Naive thymus-derived CD4-positive, alpha-beta T cell (primary cell): Measurements from ENCODE around the gene ASB1. TPM values are rescaled to one million over a fixed set of nuclear protein-coding genes. Genes with fewer than 3 reads are reported as not detected.

Source experiments
- polyA plus RNA-seq, 2 donors: library from polyadenylated mRNA; unstranded; fragments of 300-500 nt; fragmentation: Illumina TruSeq; gene quantifications; one replicate each; pipeline ENCODE4 v1.2.3, GENCODE V29; 2021
- total RNA-seq, 6 experiments: library from RNA in 5 of 6; stranded (reverse) in 5 of 6; gene quantifications; 1 replicate in 5 of 6; 2 replicates in 1 of 6; pipeline ENCODE4 v1.2.3 and lab custom pipeline; 2021 to 2026

The ASB1 gene
- total and polyA plus RNA-seq, 7 experiments from 2014 or later = 17.5 to 55.2 (median 29.3) TPM

Other genes starting within 250 kb of the ASB1 start
- 100 to 1,000 TPM in 2 of 5 experiments, 10 to 100 TPM in 3; 68.1 to 126 (median 90.9) TPM for gene ILKAP, start 223.2 kb upstream of the ASB1 start, total RNA-seq
- 10 to 100 TPM; 40.6 to 48.1 TPM for gene ILKAP, start 223.2 kb upstream of the ASB1 start, polyA plus RNA-seq
- 1 to 10 TPM in 4 of 5 experiments, under 1 TPM in 1; 0.73 to 2.7 (median 2.4) TPM for gene HES6, start 186.9 kb upstream of the ASB1 start, total RNA-seq
- 1 to 10 TPM in 1 of 2 donors, under 1 TPM in 1; 0.61 to 1.3 TPM for gene HES6, start 186.9 kb upstream of the ASB1 start, polyA plus RNA-seq
- gene PER2, start 138.3 kb upstream of the ASB1 start, total RNA-seq = 10 to 100 TPM; 13.5 to 28.6 (median 14.3) TPM
- 10 to 100 TPM in 1 of 2 donors, 1 to 10 TPM in 1; 7.0 to 10.1 TPM for gene PER2, start 138.3 kb upstream of the ASB1 start, polyA plus RNA-seq
- 10 to 100 TPM in 2 of 5 experiments, 1 to 10 TPM in 3; 6.2 to 13.3 (median 9.4) TPM for gene TRAF3IP1, start 106.4 kb upstream of the ASB1 start, total RNA-seq
- 1 to 10 TPM; 4.3 to 5.7 TPM for gene TRAF3IP1, start 106.4 kb upstream of the ASB1 start, polyA plus RNA-seq